Activated T-cell treated with anti-CD3 and anti-CD28 coated beads for 24 hours (primary cell): ENCODE results near the gene FAM222B.
A peak's percentile ranks its signal among the peaks of the same experiment; 100 is the strongest.
"Not testable (repeated sequence)": the region's sequence is repeated elsewhere in the genome, so short reads cannot be mapped to it uniquely, and the experiment has no call there.

Experiments
- DNase-seq: peaks from one replicate; pipeline ENCODE4 v3.0.0-alpha.2; 2020; ENCODE audit warnings: low read depth

Gene FAM222B

DNA sequence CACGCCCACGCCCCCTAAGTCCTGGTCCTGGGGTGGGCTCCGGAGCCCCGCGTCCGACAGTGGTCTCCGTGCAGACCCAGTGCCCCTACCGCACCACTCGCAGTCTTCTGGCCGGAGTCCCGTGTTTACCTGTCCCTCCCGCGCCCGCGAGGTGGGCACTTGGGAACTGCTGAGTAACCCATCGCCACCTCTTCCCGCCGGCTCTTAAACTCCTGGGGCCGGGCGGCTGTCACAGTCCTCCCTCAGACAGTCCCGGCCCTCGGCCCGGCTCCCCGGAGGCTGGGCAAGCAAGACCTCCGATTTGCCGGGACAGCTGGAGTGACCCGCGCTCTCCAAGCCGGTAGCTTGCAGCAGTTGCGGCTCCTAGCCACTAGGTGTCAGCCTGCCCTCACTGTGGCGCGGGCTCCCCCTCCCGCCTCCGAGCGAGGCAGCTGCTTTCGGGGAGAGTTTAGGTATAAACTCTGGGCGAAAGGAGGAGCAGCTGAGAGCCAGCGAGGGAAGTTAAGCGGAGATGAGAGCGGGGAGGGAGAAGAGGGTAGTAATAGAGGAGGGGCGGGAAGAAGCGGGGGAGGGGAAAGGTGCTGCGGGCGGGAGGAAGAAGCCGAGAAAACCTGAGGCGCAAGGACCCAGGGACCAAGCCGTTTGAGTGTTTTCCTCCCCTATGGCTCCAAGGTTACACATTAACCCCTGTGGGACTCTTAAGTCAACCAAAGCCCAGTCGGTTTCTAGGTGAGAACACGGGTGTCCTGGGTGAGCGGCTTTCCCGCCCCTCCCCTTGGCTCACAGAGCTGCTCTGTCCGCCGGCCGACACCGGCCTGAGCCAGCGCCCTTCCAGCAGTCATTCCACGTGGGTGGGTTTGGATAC, 115.7 kb downstream of the FAM222B start:
- peak; percentile 92 for DNase-seq

DNA sequence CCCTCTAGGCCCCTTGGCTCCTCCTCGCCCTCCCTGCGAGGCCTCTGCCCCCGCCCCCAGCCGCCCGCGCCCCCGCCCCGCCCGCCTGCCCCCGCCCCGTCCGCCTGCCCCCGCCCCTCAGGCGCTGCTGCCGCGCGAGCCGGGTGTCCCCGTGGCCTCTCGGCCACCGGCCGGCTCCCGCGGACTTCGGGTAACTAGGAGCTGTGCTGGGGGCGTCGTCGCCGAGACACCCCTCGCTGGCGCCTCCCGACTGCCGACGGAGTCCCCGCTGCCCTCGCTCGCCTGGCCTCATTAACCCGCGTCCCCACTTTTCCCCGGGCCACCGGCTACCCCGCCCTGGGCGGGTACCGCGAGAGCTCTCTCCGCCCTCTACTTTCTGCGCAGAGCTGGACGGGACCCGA, 116.4 kb downstream of the FAM222B start, which contains the start of gene TLCD1:
Gene TLCD1, minus strand, starts transcription at position 8 of the 401 bp plus-strand sequence. CDS start 136 bp downstream, outside the sequence.
- no peak for DNase-seq

DNA sequence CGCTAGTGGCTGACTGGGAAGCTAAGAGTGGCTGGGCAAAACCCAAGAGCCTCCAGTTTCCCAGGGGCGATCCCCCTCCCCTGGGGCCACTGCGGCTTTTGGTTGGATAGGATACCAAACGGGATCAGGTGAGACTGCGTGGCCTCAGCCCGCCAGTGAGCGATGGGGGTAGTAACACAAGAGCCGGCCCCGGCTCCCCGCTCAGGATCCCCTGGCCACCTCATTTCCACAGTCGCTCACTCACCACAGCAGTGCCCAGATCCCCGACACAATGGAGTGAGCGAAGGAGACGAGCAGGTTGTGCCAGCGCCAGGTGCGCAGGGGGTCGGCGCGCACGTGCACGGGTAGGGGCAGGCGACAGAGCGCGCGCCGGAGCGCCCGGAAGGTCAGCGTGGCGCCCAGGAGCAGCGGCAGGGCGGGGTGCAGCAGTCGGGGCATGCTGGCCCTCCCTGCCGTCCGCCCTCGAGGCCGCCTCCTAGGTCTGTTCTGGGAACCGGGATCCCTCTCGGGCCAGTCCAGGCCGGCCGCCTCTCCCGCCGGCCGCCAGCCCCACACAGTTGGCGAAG, 116.8 kb downstream of the FAM222B start:
- DNase-seq, result no peak

DNA sequence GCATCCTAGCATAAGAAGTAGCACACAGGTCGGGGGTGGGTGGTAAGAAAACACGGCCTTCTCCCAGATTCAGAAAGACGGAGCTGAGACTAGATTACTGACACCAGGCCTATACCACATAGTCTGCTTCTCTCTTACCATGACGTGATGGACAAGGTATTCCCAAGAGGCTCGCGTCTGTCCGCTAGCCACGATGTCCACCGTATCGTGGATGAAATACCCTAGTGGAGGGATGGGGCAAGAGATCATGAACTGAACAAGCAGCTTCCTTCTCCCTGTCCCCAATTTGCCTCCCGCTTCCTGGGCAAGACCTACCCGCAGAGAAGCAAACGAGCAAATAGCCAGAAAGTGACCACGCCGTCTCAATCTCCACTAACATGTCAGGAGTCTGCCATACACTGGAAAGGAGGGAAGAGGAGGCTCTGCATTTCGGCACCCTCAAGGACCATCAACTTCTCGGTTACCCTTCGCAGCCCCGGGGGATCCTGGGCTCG, 117.4 kb downstream of the FAM222B start:
- no peak for DNase-seq

DNA sequence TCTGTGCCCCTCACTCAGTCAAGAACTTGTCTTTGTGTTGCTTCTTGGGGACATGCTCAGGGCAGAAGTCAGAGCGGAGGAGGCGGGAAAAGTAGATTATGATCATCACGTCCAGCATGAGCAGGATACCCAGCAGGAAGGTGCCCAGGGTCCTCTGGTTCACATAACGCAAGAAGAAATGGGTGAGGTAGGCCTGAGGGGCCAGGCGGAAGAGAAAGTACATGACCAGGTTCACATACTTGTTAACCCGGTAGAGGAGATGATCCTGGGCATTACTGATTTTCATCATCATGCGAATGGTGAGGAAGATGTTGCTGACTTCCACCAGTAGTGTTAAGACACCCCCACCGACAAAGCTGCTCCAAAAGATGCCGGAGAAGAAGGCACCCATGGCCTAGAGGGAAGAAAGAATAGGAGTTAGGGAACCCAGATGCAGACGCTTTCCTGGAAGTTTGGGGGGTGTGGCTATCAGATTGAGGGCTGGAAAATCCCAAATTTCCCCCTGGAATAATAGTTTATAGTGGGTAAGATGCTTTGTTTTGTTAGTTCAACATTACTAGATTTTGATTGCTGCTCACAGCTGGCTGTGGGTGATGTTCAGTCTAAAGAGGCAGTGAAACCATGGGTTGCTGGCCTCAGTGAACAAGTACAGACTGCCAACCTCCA, 118.0 kb downstream of the FAM222B start:
- DNase-seq, result no peak

DNA sequence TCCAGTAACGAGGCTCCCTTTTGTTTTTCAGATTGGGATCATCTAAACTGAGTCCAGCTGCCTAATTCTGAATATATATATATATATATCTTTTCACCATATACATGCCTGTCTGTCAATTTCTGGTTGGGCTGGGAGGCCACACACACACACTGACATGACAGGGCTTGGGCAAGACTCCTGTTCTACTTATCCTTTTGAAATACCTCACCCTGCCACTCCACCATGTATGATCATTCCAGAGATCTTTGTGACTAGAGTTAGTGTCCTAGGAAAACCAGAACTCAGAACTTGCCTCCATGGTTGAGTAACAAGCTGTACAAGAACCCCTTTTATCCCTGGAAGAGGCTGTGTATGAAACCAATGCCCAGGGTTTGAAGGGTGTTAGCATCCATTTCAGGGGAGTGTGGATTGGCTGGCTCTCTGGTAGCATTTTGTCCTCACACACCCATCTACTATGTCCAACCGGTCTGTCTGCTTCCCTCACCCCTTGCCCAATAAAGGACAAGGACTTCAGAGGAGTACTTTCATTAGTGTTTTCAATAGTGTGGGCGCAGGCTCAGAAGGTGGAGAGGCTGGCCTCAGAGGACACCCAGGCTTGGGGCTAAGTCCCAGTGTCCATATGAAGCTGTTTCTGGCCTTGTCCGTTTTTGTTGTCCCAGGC, 118.6 kb downstream of the FAM222B start:
- not testable (repeated sequence) for DNase-seq

DNA sequence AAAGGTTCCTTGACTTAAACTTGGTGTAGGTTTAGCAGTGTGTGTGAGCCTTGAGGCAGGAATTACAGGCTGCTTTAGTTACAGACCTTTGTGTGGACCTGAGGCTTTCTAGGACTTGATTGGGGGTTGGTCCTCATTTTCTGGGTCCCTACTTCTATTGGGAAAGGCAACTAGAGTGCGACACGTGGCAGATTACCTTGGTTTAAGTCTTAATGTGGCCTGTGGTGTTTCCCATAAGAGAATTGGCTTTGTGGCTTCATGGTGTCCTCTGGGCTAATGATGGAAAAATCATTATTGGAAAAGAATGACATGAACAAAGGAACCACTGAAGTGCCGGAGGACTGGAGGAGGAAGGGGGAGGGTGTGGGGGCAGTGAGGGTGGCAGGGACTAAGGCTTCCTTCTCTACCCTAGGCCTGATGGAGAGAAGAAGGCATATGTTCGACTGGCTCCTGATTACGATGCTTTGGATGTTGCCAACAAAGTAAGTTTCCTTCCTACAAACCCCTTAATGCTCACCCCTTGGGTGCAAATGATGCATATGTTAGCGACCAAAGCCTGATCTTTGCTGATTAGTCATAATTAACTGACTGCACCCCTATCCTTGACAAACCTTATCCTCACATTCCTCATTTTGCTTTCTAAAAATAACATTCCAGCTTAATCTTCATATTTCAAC, 119.3 kb downstream of the FAM222B start:
- no peak for DNase-seq

DNA sequence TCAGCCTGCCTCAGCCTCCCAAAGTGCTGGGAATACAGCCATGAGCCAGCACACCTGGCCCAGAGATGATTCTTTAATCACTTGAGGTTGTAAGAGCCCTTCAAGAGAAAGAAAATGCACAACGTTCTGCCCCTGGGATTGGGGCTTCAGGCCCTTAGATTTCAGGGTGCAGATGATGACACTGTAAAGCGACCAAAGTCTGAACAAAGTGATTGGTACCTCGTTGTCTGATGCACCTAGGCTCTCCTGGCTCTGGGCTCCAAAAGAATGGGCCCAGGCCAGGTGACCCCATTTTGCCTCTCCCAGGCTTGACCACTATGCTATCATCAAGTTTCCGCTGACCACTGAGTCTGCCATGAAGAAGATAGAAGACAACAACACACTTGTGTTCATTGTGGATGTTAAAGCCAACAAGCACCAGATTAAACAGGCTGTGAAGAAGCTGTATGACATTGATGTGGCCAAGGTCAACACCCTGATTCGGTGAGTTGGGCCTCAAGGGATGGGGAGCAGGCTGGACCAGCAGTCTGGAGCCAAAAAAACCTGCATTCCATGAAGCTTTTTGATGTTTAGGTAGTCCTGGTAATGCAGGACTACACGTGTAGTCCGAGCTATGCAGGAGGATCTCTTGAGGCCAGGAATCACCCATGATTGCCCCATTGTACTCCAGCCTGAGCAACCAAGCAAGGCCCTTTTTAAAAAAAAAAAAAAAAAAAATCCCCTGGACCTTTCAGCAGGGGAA, 120.0 kb downstream of the FAM222B start:
- DNase-seq, result no peak

DNA sequence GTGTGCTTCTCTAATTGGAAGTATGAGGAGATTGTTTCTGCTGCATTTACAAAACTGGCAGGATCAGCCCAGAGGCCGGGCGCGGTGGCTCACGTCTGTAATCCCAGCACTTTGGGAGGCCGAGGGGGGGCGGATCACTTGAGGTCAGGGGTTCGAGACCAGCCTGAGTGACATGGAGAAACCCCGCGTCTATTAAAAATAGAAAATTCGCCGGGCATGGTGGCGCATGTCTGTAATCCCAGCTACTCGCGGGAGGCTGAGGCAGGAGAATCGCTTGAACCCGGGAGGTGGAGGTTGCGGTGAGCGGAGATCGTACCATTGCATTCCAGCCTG, 121.6 kb downstream of the FAM222B start:
- not testable (repeated sequence) for DNase-seq

DNA sequence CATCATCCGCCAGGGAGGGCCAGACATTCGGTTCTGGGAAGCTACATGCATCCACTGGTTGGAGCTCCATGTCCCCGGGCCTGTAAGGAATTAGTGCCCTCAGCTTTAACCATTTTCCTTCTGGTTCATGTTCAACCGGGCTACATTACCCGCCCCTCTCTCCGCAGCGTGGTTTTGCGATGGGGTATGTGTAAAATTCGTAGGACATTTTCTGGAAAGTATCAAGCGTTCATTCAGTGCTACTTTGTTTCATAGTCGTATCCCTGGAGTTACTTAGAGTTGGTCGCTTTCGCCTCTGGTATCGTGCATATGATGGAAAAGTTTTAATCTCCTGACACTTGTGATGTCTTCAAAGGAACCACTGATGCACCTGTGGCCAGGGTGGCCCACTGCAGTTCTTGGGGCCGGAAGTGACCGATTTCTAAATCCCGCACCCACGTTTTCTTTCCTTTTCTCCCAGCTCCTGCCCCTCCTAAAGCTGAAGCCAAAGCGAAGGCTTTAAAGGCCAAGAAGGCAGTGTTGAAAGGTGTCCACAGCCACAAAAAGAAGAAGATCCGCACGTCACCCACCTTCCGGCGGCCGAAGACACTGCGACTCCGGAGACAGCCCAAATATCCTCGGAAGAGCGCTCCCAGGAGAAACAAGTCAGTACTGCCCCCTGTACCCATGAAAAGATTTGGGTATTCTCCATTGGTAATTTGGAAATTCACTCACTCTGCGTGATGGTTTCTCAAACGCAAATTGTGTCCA, 122.2 kb downstream of the FAM222B start:
- DNase-seq, result no peak

DNA sequence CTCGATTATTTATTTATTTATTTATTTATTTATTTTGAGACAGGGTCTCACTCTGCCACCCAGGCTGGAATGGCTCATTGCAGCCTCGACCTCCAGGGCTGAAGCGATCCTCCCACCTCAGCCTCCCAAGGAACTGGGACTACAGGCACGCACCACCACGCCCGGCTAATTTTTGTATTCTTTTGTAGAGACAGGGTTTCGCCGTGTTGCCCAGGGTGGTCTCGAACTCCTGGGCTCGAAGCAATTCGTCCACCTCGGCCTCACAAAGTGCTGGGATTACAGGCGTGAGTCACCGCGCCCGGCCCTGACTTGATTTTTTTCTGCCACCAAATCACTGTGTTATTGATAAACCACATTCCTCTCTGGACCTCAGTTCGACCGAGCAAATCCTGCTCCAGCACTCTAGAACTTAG, 123.6 kb downstream of the FAM222B start:
- DNase-seq, result no peak

DNA sequence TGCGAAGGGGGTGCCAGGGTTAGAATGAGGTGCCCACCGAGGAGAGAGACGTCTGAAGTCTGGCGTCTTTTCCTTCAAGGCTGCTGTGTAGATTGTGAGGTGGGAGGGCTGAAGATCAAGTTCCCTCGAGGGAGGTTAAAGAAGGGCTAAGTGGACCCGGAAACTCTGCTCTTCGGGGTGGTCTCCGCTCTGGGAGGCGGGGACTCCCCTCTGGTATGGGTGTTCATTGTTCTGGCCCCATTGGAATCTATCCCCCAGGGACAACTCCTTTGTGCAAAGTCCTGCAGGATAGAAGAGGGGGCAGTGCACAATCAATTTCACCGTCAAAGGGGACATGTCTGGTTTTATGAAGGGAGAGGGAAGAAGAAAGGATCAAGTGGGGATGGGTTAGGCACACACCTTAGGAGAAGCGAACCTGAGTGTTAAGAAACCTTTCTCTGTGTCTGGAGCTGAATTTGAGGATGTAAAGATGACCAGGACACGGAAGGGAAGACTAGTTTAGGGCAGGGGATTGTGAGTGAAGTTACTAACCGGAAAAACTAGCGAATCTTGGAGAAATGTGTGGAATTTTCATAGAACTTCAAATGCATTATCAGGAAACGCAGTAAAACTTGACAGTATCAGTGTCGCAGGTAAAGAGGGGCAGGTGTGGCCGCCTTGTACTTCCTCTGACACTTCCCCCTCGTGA, 124.1 kb downstream of the FAM222B start:
- no peak for DNase-seq

DNA sequence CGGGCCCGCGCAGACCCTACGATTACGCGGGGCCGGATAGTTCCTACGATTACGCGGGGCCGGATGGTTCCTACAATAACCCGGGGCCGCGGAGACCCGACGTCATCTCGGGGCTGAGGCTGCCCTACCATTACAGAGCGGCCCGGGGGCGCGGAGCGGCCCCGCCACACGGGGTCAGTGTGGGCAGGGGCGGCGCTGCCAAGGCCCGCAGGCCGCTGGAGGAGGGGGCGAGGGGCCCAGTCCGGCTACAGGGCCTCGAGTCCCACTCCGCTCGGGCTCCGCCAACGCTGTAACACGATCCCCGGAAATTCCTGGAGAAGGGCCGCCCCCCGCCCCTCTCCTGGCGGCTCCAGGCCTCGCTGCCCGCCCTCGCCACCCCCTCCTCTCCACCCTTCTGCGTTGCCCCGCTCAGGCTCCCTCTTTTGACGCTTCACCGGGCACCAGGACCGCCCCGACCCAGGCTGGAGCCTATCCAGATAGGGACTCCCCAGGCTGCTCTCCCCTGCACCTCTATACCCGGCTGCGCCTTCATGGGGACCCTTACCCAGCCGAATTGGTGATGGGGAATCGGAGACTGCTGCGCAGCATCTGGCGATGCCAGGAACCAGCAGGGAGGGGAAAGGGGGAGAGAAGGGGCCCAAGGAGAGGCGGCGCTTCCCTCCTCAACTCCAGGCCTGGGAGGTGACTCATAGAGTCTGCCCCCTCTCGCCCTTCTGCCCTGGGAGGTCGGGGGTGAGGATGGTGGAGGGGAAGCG, 124.8 kb downstream of the FAM222B start, which contains the start of gene RAB34:
Gene RAB34, minus strand, starts transcription at position 291 of the 755 bp plus-strand sequence. CDS start 602 bp downstream, outside the sequence.
- DNase-seq, result no peak

DNA sequence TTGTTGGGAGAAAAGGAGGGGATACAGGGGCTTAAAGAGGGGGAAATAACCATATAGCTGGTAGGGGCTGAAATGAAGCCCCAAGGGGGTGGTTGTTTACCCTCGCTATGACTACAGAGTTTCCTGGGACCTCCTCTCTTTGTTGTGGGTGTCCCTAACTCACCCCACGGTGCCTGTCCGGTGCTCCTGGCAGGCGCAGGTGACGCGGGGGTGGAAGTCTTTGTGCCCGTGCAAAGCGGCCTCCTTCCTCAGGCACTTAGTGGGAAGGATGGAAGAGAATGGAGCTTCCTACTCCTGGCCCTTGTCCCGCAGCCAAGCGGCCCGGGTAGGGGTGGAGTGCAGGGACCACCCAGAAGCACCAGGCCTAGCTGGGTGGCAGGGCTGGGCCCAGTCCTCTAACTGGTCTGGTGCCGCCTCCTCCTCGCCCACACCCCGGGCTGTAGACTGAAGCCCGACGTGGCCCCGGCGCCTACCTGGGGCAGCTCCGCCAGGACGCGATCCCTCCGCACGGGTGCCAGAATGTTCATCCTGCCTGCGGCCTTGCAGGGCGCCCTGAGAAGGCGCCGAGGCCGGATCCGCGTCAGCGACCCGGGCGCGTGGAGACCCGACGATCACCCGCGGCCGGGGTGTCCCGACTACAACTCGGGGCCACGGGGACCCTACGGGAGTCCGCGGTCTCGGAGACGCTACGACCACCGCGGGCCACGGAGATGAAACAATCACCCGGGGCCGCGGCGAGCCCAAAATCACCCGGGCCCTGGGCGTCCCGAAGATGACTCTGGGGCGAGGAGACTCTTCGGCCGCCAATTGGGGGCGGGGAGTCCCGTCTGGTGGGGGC, 125.6 kb downstream of the FAM222B start:
- no peak for DNase-seq

DNA sequence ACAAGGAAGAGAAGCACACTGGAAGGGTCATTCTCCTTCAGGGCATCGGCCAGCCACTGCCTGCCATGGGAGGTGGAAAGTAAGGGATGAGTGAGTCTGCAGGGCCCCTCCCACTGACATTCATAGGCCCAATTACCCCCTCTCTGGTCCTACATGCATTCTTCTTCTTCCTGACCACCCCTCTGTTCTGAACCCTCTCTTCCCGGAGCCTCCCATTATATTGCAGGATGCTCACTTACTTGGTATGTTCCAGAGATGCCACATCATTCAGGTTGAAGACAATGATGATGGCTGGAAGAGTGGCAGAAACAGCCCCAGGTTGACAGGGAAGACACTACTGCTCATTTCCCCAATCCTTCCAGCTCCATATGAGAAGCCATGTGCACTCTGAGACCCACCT, 127.4 kb downstream of the FAM222B start:
- no peak for DNase-seq

DNA sequence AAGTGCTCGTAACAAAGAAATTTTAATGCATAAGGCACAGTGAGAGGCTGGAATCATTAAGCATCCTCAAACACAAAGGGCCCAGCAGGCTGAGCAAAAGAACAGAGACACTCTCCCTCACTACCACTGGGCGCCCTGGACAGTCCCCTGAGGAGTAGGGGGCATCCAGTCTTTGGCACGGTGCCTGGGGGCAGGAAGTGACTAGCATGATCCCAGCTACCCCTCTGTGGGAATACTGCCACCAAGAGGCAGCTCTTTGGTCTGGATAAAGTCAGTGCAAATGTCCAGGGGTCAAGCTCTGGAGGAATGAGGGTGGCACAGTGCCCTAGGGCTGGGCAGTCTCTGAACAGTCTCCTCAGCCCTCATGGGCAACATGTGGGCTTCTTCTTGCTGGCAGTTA, 128.3 kb downstream of the FAM222B start:
- DNase-seq, result no peak

DNA sequence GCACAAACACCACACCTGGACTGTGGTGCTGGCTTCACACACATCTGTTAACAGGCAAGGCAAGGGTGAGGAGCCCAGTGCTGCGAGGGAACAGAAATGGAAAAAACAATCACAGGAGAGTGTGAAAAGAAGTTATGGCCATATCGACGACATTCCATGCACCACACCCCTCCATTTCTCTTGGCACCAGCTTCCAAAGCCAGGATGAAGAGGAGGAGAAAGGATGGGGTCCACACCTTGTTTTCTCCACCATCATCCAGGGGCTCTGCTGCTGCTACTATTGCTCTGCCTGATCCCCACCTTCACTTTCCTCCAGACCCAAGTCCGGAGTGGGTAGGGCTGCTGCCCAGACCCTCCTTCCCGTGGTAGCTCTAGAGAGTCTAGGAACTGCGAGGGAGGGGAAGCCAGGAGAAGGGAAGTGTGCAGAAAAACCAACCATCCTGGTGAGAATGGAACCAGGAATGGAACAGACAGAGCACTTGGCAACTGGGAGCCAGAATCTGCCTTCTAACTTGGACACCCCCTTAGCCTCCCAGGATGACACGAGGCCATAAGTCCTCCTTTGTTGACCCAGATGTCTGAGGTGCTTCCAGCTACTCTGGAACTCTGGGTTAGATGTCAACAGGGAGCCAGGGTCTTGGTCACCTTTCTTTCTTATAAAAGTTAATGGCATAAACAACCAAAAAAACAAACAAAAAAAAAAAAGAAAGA, 129.7 kb downstream of the FAM222B start:
- DNase-seq, result no peak
